Retinal pigment epithelial cell (primary cell): Measurements from ENCODE around the gene HOXD4.

Experiments
- DNase-seq: peaks from one replicate; pipeline ENCODE4 v3.0.0-alpha.2; 2010; ENCODE audit warnings: low read depth
- H3K4me3 ChIP-seq: 2 replicates; pipeline ENCODE4 v1.5.1; 2011; ENCODE audit warnings: mild to moderate bottlenecking, low read length, control low read depth, moderate library complexity
- CTCF ChIP-seq: conservative IDR thresholded peaks from 2 replicates; pipeline ENCODE4 v1.5.1; 2011; ENCODE audit warnings: low read depth, low read length, control low read depth, inconsistent platforms

HOXD4 gene

GRCh38 chr2:176178038-176178756 is 26.8 kb downstream of the HOXD4 start:
- no peak for DNase-seq
- TF ChIP-seq CTCF: no peak
- no peak overlapping the region for H3K4me3 ChIP-seq

GRCh38 chr2:176178757-176179295 is 27.5 kb downstream of the HOXD4 start:
- no peak for TF ChIP-seq CTCF
- DNase-seq: no peak
- H3K4me3 ChIP-seq: no peak overlapping the region

- no peak for TF ChIP-seq CTCF
- no peak for DNase-seq
- H3K4me3 ChIP-seq: no peak overlapping the region
These were observed 30.2 kb downstream of the HOXD4 start for GRCh38 chr2:176181551-176181950.

GRCh38 chr2:176182671-176183070 is 31.3 kb downstream of the HOXD4 start:
- DNase-seq: no peak
- no peak overlapping the region for H3K4me3 ChIP-seq
- TF ChIP-seq CTCF: no peak

- H3K4me3 ChIP-seq: no peak overlapping the region
- no peak for DNase-seq
- no peak for TF ChIP-seq CTCF
These were observed 33.4 kb downstream of the HOXD4 start for GRCh38 chr2:176184749-176185148.

- no peak for TF ChIP-seq CTCF
- H3K4me3 ChIP-seq: no peak overlapping the region
- DNase-seq: no peak
These were observed 34.7 kb downstream of the HOXD4 start for GRCh38 chr2:176186024-176186423.
